H1 (cell line): Measurements from ENCODE around the gene NUDT19. TPM values are rescaled to one million over a fixed set of nuclear protein-coding genes. Genes with fewer than 3 reads are reported as not detected.

Experiments used
- CEBPB ChIP-seq: IDR thresholded peaks from 2 replicates; pipeline ENCODE4 v1.6.1; 2012; ENCODE audit warnings: low read depth, low read length
- POLR2AphosphoS5 ChIP-seq: IDR thresholded peaks from 2 replicates; pipeline ENCODE4 v1.6.1; 2011; ENCODE audit warnings: low read depth, low read length
- RBBP5 ChIP-seq: IDR thresholded peaks from 2 replicates; pipeline ENCODE4 v1.7.1; 2012; ENCODE audit warnings: low read depth, mild to moderate bottlenecking, inconsistent platforms, low read length, moderate library complexity, borderline replicate concordance
- RXRA ChIP-seq: IDR thresholded peaks from 2 replicates; pipeline ENCODE4 v1.6.1; 2011; ENCODE audit warnings: low read depth, mild to moderate bottlenecking, low read length, moderate library complexity; ENCODE audit not compliant: insufficient read depth
- SRF ChIP-seq: IDR thresholded peaks from 2 replicates; pipeline ENCODE4 v1.6.1; 2011; ENCODE audit warnings: mild to moderate bottlenecking, low read depth, low read length, moderate library complexity
- polyA plus RNA-seq, 7 experiments: library from polyadenylated mRNA; depleted of rRNA in 3 of 7; stranded (reverse) in 5 of 7; unstranded in 2 of 7; fragments of >200 nt in 5 of 7; fragments of 200-250 nt in 2 of 7; gene quantifications; 1 replicate in 5 of 7; 2 replicates in 1 of 7; 4 replicates in 1 of 7; pipeline versions ENCODE4 v1.2.1 to v1.2.3, GENCODE V29; 2011 to 2013; ENCODE audit warnings: missing spikeins in 2 of 7, mixed read lengths in 2 of 7
- total RNA-seq: library from RNA; stranded (reverse); fragmentation: NEBNext Ultra II Directional; extraction: Animal tissue kit (Norgen Biotek cat#: 25700); gene quantifications from 2 replicates; pipeline ENCODE4 v1.2.1, GENCODE V29; 2021
- TF ChIP-seq, protein P1 (sequence below), 3 experiments: IDR thresholded peaks; 1 replicate in 2 of 3; 2 replicates in 1 of 3; pipeline versions ENCODE4 v1.5.1 to v1.6.1; 2011; ENCODE audit warnings: low read length in 3 of 3, mild to moderate bottlenecking in 3 of 3, inconsistent platforms in 2 of 3, low read depth in 1 of 3, moderate library complexity in 1 of 3; ENCODE audit not compliant: insufficient read depth in 1 of 3; ENCODE audit errors: control extremely low read depth in 1 of 3

The NUDT19 gene
- total and polyA plus RNA-seq, 2 of the 8 experiments (the other 6 are each of a cell fraction or from before 2014, with no cell fraction given), result 2.0 to 3.3 TPM

DNA sequence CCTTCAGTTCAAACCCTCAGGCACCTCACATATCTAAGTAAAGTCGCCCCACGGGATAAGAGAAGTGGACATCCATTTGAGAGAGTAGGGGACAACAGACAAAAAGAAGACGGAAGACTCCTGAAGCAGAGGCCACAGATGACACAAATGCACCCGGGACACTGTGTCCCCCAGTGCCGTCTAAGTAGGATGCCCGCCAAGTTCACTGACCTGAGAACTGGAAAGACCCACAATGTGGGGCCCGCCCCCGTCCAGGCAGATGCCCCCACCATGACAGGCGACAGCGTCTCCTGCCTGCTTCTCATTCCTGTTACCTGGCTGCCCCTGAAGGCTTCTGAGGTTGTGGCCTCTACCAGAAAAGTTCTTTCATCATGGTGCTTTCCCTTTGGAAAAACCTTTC lies 33.5 kb upstream of the NUDT19 start (continued):
- TF ChIP-seq POLR2AphosphoS5 (no peak), RXRA (no peak), RBBP5 (no peak), CEBPB (no peak), SRF (no peak)
- TF ChIP-seq, protein P1, sequence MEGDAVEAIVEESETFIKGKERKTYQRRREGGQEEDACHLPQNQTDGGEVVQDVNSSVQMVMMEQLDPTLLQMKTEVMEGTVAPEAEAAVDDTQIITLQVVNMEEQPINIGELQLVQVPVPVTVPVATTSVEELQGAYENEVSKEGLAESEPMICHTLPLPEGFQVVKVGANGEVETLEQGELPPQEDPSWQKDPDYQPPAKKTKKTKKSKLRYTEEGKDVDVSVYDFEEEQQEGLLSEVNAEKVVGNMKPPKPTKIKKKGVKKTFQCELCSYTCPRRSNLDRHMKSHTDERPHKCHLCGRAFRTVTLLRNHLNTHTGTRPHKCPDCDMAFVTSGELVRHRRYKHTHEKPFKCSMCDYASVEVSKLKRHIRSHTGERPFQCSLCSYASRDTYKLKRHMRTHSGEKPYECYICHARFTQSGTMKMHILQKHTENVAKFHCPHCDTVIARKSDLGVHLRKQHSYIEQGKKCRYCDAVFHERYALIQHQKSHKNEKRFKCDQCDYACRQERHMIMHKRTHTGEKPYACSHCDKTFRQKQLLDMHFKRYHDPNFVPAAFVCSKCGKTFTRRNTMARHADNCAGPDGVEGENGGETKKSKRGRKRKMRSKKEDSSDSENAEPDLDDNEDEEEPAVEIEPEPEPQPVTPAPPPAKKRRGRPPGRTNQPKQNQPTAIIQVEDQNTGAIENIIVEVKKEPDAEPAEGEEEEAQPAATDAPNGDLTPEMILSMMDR (IDR thresholded peaks at IDR 0.05; ENCODE audit: control extremely low read depth in 1 of 3, insufficient read depth in 1 of 3, low read depth in 1 of 3, low read length in 3 of 3), result no peak
- TF ChIP-seq, all 59 proteins: peak for 0
